D721Med (cell line): Measurements from ENCODE around the gene KRTAP10-10.
"Not testable (repeated sequence)": the region's sequence is repeated elsewhere in the genome, so short reads cannot be mapped to it uniquely, and the experiment has no call there.

Experiments used
- DNase-seq: peaks from one replicate; pipeline ENCODE4 v3.0.0; 2011; ENCODE audit warnings: low spot score; ENCODE audit not compliant: insufficient read length
- FAIRE-seq: peaks from 2 replicates; lab custom pipeline; 2011; peaks lifted over from hg19 to GRCh38; lab: Jason Lieb, UNC
- CTCF ChIP-seq: IDR thresholded peaks from 2 replicates; pipeline ENCODE4 v1.5.1; 2012; ENCODE audit warnings: mild to moderate bottlenecking, control low read depth; ENCODE audit not compliant: insufficient read depth; ENCODE audit errors: missing control alignments

KRTAP10-10 gene

GRCh38 chr21:44653656-44654575 lies 16.8 kb downstream of the KRTAP10-10 start:
- no peak for TF ChIP-seq CTCF
- no peak for DNase-seq
- no peak for FAIRE-seq

- no peak for TF ChIP-seq CTCF
- no peak for DNase-seq
- no peak for FAIRE-seq
Measured at GRCh38 chr21:44654576-44655175, 17.5 kb downstream of the KRTAP10-10 start, which contains the start of gene KRTAP12-4. Gene KRTAP12-4, minus strand, starts transcription at chr21:44654659. Its CDS starts 45 bp downstream, at chr21:44654614.

- FAIRE-seq, result no peak
- no peak for TF ChIP-seq CTCF
- DNase-seq, result no peak
Measured at GRCh38 chr21:44656868-44657267, 19.7 kb downstream of the KRTAP10-10 start.

- DNase-seq, result no peak
Measured at GRCh38 chr21:44657635-44658540, 20.7 kb downstream of the KRTAP10-10 start, which contains the start of gene KRTAP12-3. Gene KRTAP12-3, plus strand, starts transcription at chr21:44657932. Its CDS starts 48 bp downstream, at chr21:44657980.

GRCh38 chr21:44658541-44658910 lies 21.4 kb downstream of the KRTAP10-10 start:
- TF ChIP-seq CTCF, result no peak
- FAIRE-seq, result no peak
- DNase-seq, result no peak

More at GRCh38 chr21:44657635-44658540, 20.7 kb downstream of the KRTAP10-10 start, which contains the start of gene KRTAP12-3:
- no peak for TF ChIP-seq CTCF
- no peak for FAIRE-seq

- FAIRE-seq (no peak), DNase-seq (no peak)
- no peak for TF ChIP-seq CTCF
Measured at GRCh38 chr21:44658913-44659595, 21.9 kb downstream of the KRTAP10-10 start.

- FAIRE-seq, DNase-seq: not testable (repeated sequence)
Measured at GRCh38 chr21:44661567-44661966, 24.4 kb downstream of the KRTAP10-10 start.
